Left hindlimb (tissue), 1 donor: ENCODE data around the gene YWHAG.
"Not testable (repeated sequence)": the region's sequence is repeated elsewhere in the genome, so short reads cannot be mapped to it uniquely, and the experiment has no call there.

Source experiments
- DNase-seq: peaks from one replicate; pipeline ENCODE4 v3.0.0-alpha.2; 2018

The YWHAG gene

DNA sequence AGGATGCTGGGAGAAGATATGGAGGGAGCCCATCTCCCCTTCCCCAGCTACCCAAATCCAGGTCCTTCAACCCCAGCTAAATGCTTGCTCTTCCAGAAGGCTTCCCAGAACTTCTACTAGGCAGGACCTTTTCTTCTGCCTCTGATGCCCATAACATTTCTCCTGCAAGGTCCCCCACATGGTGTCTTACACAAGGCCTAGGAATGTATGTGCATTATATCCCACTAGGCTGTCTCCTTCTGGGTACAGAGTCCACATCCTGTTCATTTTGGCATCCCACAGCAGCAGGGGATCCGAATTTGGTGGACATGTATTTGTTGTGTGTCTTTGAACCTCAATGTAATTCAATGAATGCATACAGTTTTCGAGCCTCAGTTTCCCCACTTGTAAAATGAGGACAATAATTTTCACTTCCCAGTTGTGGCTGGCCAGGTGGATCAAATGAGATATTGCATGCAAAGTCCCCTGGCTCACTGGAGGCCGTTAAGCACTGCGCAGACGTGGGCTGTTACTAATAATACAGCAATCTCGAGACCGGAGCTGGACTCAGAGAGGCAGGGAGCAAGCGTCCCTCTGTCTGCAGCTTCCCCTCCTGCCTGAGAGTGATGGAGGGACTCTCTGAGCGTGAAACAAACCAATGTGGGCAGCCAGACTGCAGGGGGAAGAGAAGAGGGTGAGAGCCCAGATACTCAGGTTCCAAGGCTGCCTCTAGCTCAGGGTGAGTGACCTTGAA is 18.6 kb upstream of the YWHAG start:
- DNase-seq, result no peak

DNA sequence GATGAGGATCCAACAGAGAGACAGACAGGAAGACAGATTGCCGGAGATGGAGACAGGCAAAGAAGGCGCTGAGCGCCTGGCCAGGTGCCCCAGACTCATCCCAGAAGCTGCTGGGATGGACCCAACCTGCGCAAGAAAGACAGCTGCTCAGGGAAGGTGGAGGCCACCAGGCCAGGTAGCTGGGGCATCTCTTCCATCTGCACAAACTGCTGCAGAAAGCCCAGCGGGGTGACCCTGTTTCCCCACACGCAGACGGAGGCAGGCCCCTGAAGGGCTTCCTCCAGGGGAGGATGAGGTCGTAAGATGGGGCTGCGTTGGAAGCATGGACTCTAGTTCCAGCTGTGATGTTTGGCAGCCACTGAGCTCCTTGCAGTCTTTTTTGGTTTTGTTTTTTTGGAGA is 16.5 kb upstream of the YWHAG start:
- no peak for DNase-seq

DNA sequence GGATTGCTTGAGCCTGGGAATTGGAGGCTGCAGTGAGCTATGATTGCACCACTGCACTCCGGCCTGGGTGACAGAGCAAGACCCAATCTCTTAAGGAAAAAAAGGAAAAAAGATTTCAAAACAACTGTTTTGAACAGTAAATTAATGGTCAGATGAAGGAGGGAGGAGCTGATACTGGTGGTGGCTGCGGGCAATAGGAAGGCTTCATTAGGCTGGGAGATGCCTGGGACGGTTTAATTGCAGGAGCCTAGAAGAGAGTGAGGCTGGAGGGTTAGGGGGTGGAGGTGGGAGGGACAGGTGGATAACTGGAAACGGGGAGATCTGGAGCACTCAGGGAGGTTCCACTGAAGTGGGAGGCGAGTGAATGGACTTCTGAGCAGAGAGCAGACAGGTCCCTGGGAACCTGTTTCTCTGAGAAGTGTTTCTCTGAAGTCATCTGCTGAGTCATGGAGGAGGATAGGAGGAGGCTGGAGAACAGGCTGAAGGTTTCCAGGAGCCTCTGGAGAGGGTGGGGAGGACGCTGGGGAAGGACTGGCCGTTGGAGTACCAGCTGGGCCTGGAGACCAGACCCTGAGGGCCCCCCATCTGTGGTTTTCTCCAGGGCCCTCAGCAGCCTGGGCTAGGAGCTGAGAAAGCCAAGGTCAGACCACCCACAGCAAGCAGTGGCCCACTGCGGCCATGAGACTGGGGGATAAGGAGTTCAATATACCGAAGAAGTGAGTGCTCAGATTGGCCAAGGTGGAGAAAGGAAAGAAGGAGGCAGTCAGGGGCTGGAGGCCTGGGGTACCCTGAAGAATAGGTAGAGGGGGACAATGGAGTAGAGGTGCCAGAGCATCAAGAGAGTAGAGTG is 14.4 kb upstream of the YWHAG start:
- DNase-seq, result no peak

DNA sequence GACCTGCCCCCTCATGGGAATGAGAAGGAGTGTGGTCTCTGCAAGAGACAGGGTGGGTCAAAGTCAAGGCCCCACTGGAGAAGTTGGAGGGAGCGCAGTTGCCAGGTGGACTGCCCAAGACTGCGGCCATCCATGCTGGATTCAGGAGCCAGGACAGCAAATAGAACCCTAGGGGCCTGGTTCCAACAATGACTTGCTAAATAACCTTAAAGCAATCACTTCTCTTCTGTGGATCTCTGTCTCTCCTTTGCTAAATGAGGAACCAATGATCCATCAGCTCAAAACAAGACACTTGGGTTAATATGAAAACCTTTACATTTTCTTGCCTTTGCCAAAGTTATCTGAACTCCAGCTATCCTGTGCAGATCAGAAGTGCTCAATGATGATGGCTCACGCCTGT is 12.6 kb upstream of the YWHAG start:
- no peak for DNase-seq

DNA sequence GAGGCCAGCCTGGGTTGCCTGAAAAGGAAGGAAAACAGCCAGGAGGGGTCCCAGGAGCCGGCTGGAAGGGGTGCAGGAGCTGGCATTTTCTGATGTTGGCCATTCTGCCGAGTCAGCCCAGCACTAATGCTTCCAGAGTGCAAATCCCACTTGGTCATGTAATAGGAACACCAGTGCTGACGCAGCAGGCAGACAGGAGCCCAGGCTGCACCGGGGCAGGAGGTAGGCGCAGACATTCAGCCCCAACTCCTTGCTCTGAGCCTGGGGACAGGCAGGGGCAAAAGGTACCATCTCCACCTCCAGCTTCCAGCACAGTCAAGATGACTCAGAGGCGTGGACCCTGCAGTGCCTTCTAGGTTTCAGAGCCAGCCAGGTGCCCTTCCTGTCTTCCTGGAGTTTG is 10.2 kb upstream of the YWHAG start:
- no peak for DNase-seq

DNA sequence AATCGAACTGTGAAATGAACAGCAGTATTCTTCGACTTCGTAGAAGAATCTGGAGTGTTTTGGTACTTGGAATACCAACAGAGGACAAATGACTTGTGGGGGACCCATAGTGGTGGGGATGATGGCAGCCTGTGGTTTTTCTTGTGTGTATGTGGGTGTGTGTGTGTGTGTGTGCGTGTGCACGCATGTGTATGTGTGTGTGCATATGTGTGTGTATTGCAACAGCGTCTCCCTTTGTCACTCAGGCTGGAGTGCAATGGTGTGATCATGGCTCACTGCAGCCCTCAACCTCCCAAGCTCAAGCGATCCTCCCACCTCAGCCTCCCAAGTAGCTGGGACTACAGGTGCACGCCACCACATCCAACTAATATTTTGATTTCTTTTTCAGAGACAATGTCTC is 9.4 kb upstream of the YWHAG start:
- DNase-seq, result no peak

DNA sequence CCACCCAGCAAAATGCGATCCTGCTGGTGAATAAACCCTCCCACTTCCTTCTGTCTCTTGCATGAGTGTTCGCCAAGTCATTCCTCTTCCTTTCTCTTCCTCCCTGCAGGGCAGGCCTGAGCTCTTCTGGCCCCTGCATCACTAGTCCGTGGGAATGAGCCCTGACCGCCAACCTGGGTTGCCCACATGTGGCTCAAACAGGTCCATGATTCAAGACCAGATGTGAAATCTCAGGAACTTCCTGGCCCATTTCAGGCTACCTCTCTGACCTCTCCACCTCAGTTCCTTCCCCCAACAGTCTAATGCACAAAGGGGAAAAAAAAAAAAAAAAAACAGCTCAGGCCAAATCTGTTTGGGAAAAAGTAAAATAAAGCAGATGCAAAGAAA is 5.4 kb upstream of the YWHAG start:
- no peak for DNase-seq

DNA sequence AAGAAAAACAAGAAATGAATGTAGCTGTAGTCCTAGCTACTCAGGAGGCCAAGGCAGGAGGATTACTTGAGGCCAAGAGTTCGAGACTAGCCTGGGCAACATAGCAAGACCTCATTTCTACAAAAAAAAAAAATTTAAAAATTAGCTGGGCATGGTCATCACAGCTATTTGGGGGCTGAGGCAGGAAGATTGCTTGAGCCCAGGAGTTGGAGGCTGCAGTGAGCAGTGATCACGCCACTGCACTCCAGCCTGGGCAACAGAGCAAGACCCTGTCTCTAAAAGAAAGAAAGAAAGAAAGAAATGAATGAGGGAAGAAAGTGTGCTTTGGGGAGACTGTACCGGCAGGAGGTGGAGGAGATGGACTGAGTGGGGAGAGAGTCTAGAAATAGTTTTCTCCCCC is 5.0 kb upstream of the YWHAG start:
- not testable (repeated sequence) for DNase-seq

DNA sequence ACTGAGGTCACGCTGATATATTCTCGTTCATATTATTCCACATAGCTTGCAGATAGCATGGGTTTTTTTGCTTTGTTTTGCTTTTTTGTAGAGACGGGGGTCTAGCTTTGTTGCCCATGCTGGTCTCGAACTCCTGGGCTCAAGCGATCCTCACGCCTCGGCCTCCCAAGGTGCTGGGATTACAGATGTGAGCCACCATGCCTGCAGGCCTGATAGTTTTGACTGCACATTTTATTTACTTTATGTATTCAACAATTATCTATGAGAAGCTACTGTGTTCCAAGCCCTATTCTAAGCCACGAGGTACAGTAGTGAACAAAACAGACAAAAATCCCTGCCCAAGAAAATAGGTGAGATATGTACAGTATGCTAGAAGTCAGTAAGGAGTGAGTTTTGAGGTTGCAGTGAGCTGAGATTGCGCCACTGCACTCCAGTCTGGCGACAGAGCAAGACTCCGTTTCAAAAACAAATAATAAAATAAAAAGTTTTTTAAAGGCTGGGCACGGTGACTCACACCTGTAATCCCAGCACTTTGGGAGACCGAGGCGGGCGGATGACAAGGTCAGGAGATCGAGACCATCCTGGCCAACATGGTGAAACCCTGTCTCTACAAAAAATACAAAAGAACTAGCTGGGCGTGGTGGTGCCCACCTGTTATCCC is 1.3 kb upstream of the YWHAG start:
- no peak for DNase-seq

DNA sequence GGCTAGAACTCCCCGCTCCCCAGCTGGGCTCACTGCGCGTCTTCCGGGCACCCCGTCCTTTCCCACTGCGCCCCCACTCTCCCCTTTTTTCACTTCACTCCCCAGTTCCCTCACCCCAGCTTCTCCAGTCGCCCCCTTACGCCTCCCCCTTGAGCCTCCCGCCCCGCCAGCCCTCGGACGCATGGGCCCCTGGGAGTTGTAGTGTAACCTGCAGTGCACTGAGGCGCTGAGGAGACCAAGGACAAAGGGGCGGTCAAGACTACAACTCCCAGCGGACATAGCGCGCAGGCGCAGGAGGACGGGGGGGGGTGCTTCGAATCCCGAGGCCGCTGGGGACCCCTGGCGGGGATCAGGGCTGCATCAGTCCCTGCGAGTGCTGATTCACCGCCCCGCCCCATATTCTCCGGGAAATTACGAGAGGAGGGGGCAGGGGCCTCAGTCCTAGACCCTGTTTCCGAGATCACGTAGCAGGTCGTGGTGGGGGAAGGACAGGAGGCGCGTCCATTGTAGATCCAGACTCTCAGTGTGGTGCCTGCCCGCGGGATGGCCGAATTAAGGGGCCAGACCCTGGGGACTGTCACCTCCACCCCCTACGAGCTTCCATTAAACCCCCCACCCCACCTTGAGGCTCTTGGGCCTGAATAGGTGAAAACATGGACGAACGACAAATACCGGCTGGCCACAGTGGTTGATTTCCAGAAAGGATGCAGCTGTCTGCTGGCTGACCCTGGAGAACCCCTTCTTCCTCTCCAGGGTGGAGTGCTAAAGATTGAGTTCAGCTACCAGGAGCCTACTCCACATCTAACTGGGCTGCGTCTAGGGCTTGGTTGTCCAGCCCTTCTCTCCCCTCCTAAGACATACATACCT is 553 bp upstream of the YWHAG start:
- peak; percentile 99 for DNase-seq

DNA sequence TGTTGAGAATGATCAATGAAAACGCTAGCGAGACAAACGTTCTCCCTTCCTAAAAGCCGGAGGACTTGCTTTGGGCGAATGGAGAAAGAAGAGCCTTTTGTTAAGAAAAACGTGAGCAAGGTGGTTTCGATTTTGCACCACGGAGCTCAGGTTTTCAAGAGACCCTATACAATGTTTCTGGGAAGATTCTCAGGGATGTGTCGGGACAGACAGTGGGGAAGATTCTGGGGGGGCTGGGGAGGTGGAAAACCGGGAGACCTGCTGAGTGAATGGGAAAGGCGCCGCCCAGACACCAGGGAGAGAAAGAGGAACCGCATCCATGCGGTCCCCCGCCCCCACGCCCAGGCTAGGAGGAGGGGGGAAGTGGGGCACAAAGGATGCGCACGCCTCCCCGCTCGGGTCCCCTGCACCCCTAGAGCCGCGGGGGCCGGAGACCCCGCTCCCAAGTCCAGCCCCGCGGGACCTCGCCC is 745 bp downstream of the YWHAG start:
- peak; percentile 76 for DNase-seq

DNA sequence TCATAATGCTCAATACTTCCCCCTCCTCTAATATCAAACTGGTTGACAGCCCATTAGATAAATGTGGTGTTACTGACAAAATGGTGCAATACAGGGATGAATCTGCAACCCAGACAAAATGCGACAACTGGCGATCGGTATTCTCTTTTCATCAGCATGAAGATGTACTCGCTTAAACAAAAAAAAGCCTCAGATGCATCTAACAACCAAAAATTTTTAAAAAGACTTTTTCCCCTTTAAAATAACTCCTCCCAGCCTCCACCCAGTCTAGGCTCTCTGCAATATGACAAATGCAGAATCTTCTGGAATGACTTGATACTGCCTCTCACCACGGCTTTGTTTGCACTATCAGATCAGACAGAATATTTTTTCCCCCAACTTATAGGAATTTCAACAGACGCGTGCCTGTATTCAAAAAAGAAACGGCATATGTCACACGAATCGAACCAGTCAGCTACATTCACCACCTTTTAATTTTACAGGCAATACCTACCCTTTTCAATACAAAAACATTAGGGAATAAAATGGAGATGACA is 1.2 kb downstream of the YWHAG start:
- no peak for DNase-seq

DNA sequence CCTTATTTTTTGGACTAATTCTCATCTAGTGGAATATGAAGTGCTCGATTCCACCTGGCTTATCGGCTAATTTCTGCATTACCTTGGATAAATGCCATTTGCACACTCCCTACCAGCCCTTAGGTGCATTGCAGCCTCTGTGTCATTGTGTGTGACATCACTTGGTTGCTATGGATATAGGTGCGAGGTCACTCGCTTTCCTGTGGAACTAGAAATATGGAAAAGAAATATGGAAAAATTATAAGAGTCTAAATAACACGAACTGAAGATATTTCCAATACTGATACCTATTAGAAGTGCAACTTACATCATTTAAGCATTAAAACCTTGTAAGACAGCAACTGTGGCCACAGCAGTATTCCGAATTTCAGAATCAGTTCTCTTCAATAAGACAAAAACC is 2.0 kb downstream of the YWHAG start:
- no peak for DNase-seq

DNA sequence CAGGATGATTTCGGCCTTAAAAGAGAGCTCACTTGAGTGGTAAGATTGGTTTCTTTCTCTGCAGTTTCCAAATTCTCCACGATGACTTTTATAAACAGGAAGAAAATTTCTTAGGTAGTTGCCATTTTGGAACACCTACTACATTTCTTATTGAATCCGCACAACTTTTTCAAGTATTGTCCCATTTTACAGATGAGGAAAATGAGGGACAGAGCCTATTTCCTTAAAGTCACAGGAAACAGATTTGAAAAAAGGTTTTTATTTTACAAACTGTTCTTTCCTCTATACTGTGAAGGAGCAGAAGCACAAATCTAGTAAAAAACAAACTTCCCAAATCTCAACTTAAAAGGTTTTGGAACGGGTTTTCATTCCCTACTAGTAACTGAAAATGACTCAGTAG is 2.7 kb downstream of the YWHAG start:
- DNase-seq, result no peak

DNA sequence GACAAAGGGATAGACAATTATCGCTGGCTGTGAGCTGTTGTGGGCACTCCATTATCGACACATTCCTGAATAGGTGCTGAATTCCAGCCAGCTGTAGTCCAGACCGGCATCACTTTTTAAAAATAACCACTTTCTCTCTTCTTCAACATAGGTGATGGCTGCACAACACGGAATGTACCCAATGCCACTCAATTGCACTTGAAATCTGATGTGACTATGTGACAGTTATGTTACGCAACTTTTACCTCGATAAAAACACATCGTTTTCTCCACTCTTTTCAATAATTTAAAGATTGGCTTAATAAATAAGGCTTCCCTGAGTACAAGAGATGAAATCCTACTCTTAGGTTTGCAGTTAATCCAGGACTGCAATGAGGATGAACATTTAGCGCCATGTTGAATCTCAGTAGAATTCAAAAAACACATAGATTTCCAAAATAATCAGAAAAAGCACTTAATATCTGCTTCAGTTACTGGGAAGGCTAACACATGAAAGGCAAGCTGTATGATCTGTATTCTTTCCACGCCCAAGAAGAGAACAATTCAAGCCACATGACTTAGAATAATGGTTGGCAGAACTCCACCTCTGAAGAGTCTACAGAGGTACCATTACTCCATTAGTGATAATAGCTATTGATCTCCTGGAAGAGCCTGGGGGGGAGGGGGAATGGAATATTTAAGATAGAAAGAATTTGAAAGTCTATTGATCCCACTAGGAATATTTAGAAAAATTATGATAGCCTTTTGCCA is 3.6 kb downstream of the YWHAG start:
- no peak for DNase-seq

DNA sequence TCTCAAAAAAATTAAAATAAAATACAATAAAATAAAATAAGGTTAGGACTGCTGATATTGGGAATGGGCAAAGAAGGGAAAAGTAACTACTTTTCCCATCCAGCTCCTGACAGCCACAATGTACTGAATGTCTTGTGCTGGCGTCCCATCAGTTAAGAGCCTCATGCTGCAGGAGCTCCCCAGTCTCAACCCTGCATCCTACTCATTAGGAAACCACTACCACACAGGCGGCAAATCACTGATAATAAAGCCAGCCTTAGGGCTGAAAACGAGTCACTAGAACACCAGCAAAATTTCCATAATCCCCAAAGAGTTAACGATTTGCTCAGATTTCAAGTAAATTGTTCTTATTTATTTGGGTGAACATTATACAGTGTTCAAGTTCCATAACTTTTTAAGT is 4.3 kb downstream of the YWHAG start:
- DNase-seq, result no peak

DNA sequence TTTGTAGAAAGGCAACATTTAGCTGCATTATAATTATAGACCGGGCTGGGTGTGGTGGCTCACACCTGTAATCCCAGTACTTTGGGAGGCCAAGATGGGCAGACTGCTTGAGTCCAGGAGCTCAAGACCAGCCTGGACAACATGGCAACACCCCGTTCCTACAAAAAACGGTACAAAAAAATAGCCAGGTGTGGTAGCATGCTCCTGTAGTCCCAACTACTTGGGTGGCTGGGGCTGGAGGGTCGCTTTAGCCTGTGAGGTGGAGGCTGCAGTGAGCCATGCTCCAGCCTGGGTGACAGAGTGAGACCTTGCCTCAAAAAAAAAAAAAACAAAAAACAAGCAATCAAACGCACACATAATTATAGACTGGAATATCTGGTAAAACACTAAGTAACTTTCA is 5.0 kb downstream of the YWHAG start:
- no peak for DNase-seq

DNA sequence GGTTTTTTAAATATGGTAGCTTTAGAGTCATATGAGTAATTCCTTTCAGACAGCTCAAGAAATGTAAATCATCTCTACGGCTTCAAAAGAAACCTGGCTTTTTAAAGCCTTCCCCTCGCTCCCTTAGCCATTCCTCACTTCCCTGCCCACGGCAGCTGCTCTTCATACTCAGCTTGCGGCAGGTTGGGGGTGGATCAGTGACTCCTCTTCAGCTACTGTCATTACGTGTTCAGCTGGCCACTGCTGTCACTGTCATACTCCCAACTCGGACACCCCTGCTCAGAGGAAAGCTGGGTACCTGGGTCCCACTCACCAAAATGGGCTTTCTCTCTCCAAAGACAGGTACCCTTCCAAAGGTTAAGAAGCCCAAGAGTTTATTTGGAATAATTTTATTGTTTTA is 6.6 kb downstream of the YWHAG start:
- no peak for DNase-seq

DNA sequence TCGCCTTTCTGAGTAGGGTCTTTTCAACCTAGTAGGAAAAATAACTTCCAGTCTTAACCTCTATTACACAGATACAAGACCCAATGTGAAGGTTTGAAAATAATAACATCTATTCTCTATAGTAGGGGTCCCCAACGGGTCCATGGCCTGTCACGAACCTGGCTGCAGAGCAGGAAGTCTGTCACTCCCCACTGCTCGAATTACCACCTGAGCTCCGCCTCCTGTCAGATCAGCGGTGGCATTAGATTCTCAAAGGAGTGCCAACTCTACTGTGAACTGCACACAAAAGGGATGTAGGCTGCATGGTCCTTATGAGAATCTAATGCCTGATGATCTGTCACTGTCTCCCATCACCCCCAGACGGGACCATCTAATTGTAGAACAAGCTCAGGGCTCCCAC is 7.4 kb downstream of the YWHAG start:
- no peak for DNase-seq

DNA sequence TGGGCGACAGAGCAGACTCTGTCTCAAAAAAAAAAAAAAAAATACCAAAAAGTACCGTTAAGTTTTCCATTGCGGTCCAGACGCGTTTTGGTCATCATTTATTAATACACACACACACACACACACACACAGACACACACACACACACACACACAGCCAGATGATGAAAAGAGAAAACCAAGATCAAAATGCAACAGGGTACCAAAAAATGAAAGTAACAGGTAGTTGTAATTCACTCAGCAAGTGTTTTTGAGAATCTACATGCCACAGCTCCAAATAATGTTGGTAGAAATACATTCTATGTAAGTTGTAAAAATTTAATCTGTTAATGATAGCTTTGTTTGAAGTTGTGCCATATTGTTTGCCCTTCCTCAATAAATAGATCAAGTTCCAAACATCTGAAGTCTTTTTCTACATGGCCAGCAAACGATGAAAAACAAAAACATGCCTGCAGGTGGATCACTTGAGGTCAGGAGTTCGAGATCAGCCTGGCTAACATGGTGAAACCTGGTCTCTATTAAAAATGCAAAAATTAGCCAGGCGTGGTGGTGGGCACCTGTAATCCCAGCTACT is 9.4 kb downstream of the YWHAG start:
- no peak for DNase-seq

DNA sequence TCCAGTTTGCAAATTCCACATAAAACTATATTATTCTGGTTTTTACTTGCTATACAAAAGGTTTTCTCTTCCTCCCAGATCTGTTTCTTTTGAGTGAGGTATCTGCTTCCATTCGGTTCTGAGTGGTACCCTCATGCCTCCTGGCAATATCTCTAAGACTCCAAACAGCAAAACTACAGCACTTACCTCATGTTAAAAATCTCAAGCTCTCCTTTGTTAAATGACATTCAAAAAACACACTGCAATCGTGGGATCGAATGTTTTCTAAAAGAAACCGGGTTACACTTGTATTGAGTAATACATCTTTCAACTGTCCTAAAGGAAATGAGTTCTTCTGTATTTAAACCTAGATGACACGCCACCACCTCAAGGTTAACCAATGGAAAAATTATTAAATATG is 11.1 kb downstream of the YWHAG start:
- DNase-seq, result no peak

DNA sequence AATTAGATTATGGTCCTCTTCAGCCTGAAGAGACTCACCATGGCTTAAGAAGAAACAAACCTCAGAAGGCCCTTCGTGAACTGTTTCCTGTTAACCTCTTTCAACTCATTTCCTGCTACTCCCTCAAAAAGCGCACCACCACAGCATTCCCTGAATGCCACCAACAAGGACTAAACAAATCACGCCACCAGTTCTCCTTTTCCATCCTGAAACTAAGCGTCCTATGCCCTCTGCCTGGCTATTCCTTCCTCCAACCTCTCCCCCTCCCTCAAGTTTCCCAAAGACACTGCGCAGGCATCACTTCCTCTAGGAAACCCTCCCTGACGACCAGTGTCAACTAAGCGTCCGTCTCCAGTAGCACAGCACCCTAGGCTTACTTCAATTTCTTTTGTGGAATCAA is 12.0 kb downstream of the YWHAG start:
- DNase-seq, result no peak
